GM23338 (cell line): ENCODE measurements around the gene JAZF1. TPM values are rescaled to one million over a fixed set of nuclear protein-coding genes. Genes with fewer than 3 reads are reported as not detected.

ENCODE experiments used
- ATAC-seq: fragments of 200-7000 bp; cut with Tn5 transposase; 3 replicates; pipeline ENCODE4 v1.9.1; 2020
- DNase-seq: peaks from one replicate; pipeline ENCODE4 v3.0.0-alpha.2; 2015; ENCODE audit warnings: low spot score
- H2AFZ ChIP-seq: fragments of 200-600 bp; sonication (generic); 2 replicates; pipeline ENCODE4 v1.8.0; 2016; ENCODE audit warnings: antibody characterized with exemption, mild to moderate bottlenecking, moderate library complexity
- H3F3A ChIP-seq: fragments of 200-600 bp; sonication (generic); replicated peaks from 2 replicates; pipeline ENCODE4 v1.8.0; 2017; ENCODE audit warnings: antibody characterized with exemption, mixed run types, low read depth
- H3K27ac ChIP-seq: fragments of 200-600 bp; sonication (generic); 2 replicates; pipeline ENCODE4 v1.6.1; 2016; ENCODE audit warnings: low read depth
- H3K27me3 ChIP-seq: fragments of 200-600 bp; sonication (generic); 2 replicates; pipeline ENCODE4 v1.8.0; 2016; ENCODE audit warnings: mild to moderate bottlenecking, mixed run types, moderate library complexity; ENCODE audit not compliant: insufficient read depth
- H3K36me3 ChIP-seq: fragments of 200-600 bp; sonication (generic); 2 replicates; pipeline ENCODE4 v1.8.0; 2016; ENCODE audit warnings: mild to moderate bottlenecking; ENCODE audit not compliant: insufficient read depth
- H3K4me1 ChIP-seq: fragments of 200-600 bp; sonication (generic); 2 replicates; pipeline ENCODE4 v1.8.0; 2016; ENCODE audit warnings: mild to moderate bottlenecking, moderate library complexity; ENCODE audit not compliant: insufficient read depth
- H3K4me2 ChIP-seq: fragments of 200-600 bp; sonication (generic); 2 replicates; pipeline ENCODE4 v1.7.1; 2017; ENCODE audit warnings: mixed run types
- H3K4me3 ChIP-seq: fragments of 200-600 bp; sonication (generic); 2 replicates; pipeline ENCODE4 v1.6.1; 2016; ENCODE audit warnings: mixed run types
- H3K79me2 ChIP-seq: fragments of 200-600 bp; sonication (generic); replicated peaks from 2 replicates; pipeline ENCODE4 v1.8.0; 2017; ENCODE audit warnings: mild to moderate bottlenecking; ENCODE audit not compliant: insufficient read depth
- H3K9me2 ChIP-seq: fragments of 200-600 bp; sonication (generic); 2 replicates; pipeline ENCODE4 v1.8.0; 2017; ENCODE audit not compliant: insufficient read depth
- H4K20me1 ChIP-seq: fragments of 200-600 bp; sonication (generic); replicated peaks from 2 replicates; pipeline ENCODE4 v1.8.0; 2017; ENCODE audit warnings: mild to moderate bottlenecking; ENCODE audit not compliant: insufficient read depth
- H3K27ac Mint-ChIP-seq: 2 replicates; pipeline ENCODE4 v1.8.0; 2020; ENCODE audit warnings: inconsistent platforms, mild to moderate bottlenecking, moderate library complexity, mixed read lengths
- H3K27me3 Mint-ChIP-seq: 3 replicates; pipeline ENCODE4 v1.8.0; 2022; ENCODE audit warnings: low read depth, mild to moderate bottlenecking, moderate library complexity, mixed read lengths, inconsistent platforms; ENCODE audit not compliant: insufficient read depth, poor library complexity
- H3K36me3 Mint-ChIP-seq: 3 replicates; pipeline ENCODE4 v1.8.0; 2021; ENCODE audit warnings: low read depth, mild to moderate bottlenecking, inconsistent platforms, moderate library complexity, mixed read lengths
- H3K4me1 Mint-ChIP-seq: 3 replicates; pipeline ENCODE4 v1.8.0; 2020; ENCODE audit warnings: mild to moderate bottlenecking, inconsistent platforms, mixed read lengths
- H3K4me3 Mint-ChIP-seq: 3 replicates; pipeline ENCODE4 v1.8.0; 2021; ENCODE audit warnings: moderate library complexity, mild to moderate bottlenecking, inconsistent platforms, mixed read lengths
- H3K9me3 Mint-ChIP-seq: 3 replicates; pipeline ENCODE4 v1.8.0; 2020; ENCODE audit warnings: moderate library complexity, mild to moderate bottlenecking, inconsistent platforms, mixed read lengths
- CREB1 ChIP-seq: fragments of 250-450 bp; sonication (Bioruptor Pico); IDR thresholded peaks from 2 replicates; pipeline ENCODE4 v1.5.0; 2020; ENCODE audit warnings: low read depth, mild to moderate bottlenecking, moderate library complexity
- ETS1 ChIP-seq: IDR thresholded peaks from 2 replicates; pipeline ENCODE4 v1.6.1; 2016; ENCODE audit warnings: antibody characterized with exemption
- EZH2 ChIP-seq: fragments of 200-600 bp; sonication (generic); IDR thresholded peaks from one replicate; pipeline ENCODE4 v1.8.0; 2017; ENCODE audit warnings: antibody characterized with exemption, mild to moderate bottlenecking, low read depth; ENCODE audit not compliant: unreplicated experiment
- NANOG ChIP-seq: IDR thresholded peaks from 2 replicates; pipeline ENCODE4 v1.6.1; 2016; ENCODE audit warnings: antibody characterized with exemption, borderline replicate concordance
- POLR2AphosphoS5 ChIP-seq: IDR thresholded peaks from 2 replicates; pipeline ENCODE4 v1.6.1; 2016; ENCODE audit warnings: antibody characterized with exemption, low read depth
- STAT1 ChIP-seq: IDR thresholded peaks from one replicate; pipeline ENCODE4 v1.6.1; 2016; ENCODE audit warnings: antibody characterized with exemption; ENCODE audit not compliant: unreplicated experiment
- ZNF114 ChIP-seq: fragments of 250-450 bp; sonication (Bioruptor Pico); IDR thresholded peaks from 2 replicates; pipeline ENCODE4 v1.5.0; 2020; ENCODE audit warnings: mild to moderate bottlenecking, moderate library complexity
- ZNF462 ChIP-seq: fragments of 250-450 bp; sonication (Bioruptor Pico); IDR thresholded peaks from 2 replicates; pipeline ENCODE4 v1.5.0; 2020; ENCODE audit warnings: mild to moderate bottlenecking, moderate library complexity
- polyA plus RNA-seq: library from polyadenylated mRNA; unstranded; fragments of >200 nt; fragmentation: Nextera tagmentation; extraction: Ambion mirVana; gene quantifications from 2 replicates; pipeline ENCODE4 v1.2.1, GENCODE V29; 2016
- total RNA-seq: library from RNA; depleted of rRNA; stranded (reverse); fragments of >200 nt; shearing (Covaris generic); gene quantifications from 2 replicates; pipeline ENCODE4 v1.2.3, GENCODE V29; 2014
- TF ChIP-seq, protein P1 (sequence below), 2 experiments: fragments of 200-600 bp in 1 of 2; sonication (generic) in 1 of 2; conservative IDR thresholded peaks; 2 replicates each; pipeline versions ENCODE4 v1.5.1 to v1.6.1; 2016 to 2017; ENCODE audit warnings: antibody characterized with exemption in 2 of 2, low read depth in 2 of 2, mild to moderate bottlenecking in 2 of 2, moderate library complexity in 1 of 2

JAZF1 gene
- total and polyA plus RNA-seq, 2 experiments from 2014 or later, result 12.2 to 22.2 TPM

DNA sequence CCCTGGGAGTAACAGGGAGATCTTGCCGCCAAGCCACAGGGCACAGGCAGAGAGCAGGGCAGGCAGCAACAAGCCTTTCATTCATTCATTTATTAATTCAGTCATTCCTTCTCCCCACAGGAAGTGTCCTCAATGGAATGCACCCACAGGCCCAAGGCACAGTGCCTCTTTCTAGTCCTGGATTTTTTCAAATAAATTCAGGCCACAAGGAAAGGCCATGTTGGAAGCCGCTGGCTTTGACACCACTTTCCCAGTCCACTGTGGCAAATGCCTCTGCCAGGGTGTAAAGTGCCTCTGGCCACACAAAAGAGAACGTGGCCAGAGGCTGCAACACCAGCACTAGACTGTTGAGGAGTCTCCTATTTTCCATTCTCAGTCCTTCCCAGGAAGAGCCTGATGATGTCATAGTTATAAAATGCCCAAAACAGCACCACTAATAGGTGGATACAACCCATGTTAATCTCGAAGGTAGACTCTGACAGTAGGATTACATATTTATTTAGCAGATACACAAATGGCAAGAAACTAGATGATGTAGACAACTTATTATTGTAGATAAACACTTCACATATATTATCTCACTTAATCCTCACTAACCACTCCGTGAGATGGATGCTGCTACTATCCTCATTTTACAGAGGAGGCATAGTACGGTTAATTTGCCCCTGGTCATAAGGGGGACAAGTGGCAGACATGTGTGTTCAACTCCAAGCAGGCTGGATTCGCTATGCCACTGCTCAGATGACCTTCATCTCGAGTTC is 5.5 kb downstream of the JAZF1 start (continued):
- TF ChIP-seq ZNF462 (no peak), POLR2AphosphoS5 (no peak), ETS1 (no peak), NANOG (no peak)
- TF ChIP-seq, protein P1, sequence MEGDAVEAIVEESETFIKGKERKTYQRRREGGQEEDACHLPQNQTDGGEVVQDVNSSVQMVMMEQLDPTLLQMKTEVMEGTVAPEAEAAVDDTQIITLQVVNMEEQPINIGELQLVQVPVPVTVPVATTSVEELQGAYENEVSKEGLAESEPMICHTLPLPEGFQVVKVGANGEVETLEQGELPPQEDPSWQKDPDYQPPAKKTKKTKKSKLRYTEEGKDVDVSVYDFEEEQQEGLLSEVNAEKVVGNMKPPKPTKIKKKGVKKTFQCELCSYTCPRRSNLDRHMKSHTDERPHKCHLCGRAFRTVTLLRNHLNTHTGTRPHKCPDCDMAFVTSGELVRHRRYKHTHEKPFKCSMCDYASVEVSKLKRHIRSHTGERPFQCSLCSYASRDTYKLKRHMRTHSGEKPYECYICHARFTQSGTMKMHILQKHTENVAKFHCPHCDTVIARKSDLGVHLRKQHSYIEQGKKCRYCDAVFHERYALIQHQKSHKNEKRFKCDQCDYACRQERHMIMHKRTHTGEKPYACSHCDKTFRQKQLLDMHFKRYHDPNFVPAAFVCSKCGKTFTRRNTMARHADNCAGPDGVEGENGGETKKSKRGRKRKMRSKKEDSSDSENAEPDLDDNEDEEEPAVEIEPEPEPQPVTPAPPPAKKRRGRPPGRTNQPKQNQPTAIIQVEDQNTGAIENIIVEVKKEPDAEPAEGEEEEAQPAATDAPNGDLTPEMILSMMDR (conservative IDR thresholded peaks at IDR 0.05; ENCODE audit: low read depth in 2 of 2), result no peak

- H3K27ac Mint-ChIP-seq, result no peak overlapping the region
- no peak for ATAC-seq
- Histone ChIP-seq H2AFZ (no peak overlapping the region), H3F3A (no peaks in the 10 kb centered on the region), H3K79me2 (peaks cover 91% of the 10 kb centered on the region), H3K27ac (no peak overlapping the region), H3K9me2 (no peaks in the 10 kb centered on the region), H3K4me2 (no peak overlapping the region), H4K20me1 (no peaks in the 10 kb centered on the region; the same call in 1 of the 2 replicates), H3K27me3 (0 out of 2 replicates have a peak, but pooled peaks cover 3% of the 10 kb centered on the region), H3K4me1 (peaks cover 79% of the 10 kb centered on the region), H3K4me3 (no peak overlapping the region), H3K36me3 (no peaks in the 10 kb centered on the region)
- H3K36me3 Mint-ChIP-seq, result no peaks in the 10 kb centered on the region
- peaks cover 8% of the 10 kb centered on the region for H3K27me3 Mint-ChIP-seq
- no peak for DNase-seq
- TF ChIP-seq STAT1 (no peak), EZH2 (no peak), ETS1 (no peak), NANOG (no peak), POLR2AphosphoS5 (no peak), ZNF114 (no peak), CREB1 (no peak)
- no peaks in the 10 kb centered on the region for H3K9me3 Mint-ChIP-seq
- H3K4me3 Mint-ChIP-seq, result no peak overlapping the region
- peaks cover 57% of the 10 kb centered on the region for H3K4me1 Mint-ChIP-seq
Measured at GRCh38 chr7:28174442-28174841, 6.2 kb downstream of the JAZF1 start.
